Left colon (tissue), 2 donors: ENCODE measurements around the gene MS4A8. TPM values are rescaled to one million over a fixed set of nuclear protein-coding genes. Genes with fewer than 3 reads are reported as not detected.
"Not testable (repeated sequence)": the region's sequence is repeated elsewhere in the genome, so short reads cannot be mapped to it uniquely, and the experiment has no call there.

ENCODE experiments used
- ATAC-seq: fragments of 200-7000 bp; cut with Tn5 transposase; one replicate; pipeline ENCODE4 v1.9.1; 2020; ENCODE audit warnings: mild to moderate bottlenecking, moderate library complexity
- DNase-seq, 2 donors: peaks; one replicate each; pipeline ENCODE4 v3.0.0-alpha.2; 2020
- intact Hi-C, 2 donors: fragments of 100-400 bp; cut with DNase I in 1 of 2; cut with micrococcal nuclease in 1 of 2; formaldehyde crosslinking; loops; one replicate each; pipeline versions ENCODE4 v1.11.2 to v1.14.0; 2022; cut with DNase I, micrococcal nuclease
- long read RNA-seq: library from polyadenylated mRNA; unstranded; transcript quantifications from one replicate; pipeline ENCODE4 v2.0.0, GENCODE V29; 2021
- total RNA-seq, 2 donors: library from RNA; stranded (reverse); fragmentation: NEBNext Ultra II Directional; extraction: Animal tissue kit (Norgen Biotek cat#: 25700); gene quantifications; one replicate each; pipeline ENCODE4 v1.2.1, GENCODE V29; 2021
- donor health status: DM: no; HTN: no; CAD: no.
- donor health status: DM: yes; HTN: yes; CAD: no.

The MS4A8 gene, protein sequence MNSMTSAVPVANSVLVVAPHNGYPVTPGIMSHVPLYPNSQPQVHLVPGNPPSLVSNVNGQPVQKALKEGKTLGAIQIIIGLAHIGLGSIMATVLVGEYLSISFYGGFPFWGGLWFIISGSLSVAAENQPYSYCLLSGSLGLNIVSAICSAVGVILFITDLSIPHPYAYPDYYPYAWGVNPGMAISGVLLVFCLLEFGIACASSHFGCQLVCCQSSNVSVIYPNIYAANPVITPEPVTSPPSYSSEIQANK
- 10 to 100 TPM; 25.0 to 51.0 TPM for total RNA-seq
- long read RNA-seq, transcript MS4A8-201 (7 exons, 1,353 nt): major isoform, 12 of 14 reads
- long read RNA-seq, partial matches to known transcripts: 1 of 14 reads
- long read RNA-seq, other reads (novel, unspliced or antisense): 1 of 14 reads

DNA sequence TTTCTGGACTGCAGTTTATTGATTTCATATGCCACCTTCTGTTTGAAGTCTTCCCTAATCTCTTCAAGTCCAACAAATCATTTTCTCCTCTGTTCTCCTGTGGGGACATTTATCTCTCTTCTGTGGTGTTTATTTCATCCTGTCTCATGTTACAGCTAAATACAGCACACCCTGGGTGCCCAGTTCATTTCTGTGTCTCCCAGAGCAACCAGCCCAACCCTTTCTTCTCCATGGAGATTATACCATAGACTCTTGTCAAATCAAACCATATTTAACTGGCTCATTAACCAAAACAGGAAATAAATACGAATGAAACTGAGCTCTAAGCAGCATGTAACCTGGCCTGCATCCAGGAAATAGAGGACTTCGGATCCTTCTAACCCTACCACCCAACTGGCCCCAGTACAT is at the start of gene MS4A8:
Gene MS4A8 (plus strand): TSS at position 329 of the 408 bp plus-strand sequence. CDS start 1,249 bp downstream, outside the sequence.
- peak; percentile 88 for ATAC-seq
- intact Hi-C loops: no loop called here
- DNase-seq: peak; percentile 47 to 51

DNA sequence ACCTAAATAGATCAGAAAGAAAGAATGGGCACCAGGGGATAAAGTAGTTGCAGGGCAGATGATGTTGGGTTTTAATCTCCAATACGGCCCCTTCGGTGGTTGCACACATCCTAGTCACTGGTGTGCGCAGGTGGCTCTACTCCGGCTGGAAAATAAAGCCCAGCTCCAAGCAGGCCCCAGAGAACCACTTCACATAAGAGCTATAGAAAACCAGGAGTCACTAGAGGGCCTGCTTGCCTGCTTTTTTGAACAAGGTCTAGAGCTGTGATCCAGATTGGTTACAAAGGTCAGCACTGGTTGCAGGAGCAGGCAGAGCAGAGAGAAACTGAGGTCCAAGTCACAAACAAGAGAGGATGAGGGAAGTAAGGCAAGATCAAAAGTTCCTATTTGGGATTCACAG is 41.5 kb upstream of the MS4A8 start:
- intact Hi-C loops: no loop called here
- ATAC-seq (peak; percentile 99), DNase-seq (peak in 1 of 2 donors; percentile 13)

DNA sequence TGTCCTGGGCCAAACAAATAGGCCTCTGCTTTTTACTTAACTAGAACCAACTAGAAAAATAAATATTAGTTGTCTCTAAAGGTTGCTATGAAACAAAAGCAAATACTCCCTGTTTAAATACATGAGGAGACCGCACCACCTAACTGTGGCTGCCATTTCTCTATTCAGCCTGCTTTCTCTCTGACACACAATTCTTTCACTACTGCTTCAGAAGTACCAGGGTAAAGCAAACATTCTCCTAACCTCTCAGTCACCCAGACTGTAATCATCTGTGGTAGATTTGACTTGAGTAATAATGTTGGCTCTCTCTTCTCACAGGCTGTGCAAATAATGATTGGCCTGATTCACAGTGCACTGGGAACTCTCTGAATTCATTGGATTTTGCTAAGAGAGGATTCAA is 41.0 kb upstream of the MS4A8 start:
- peak; percentile 62 for ATAC-seq
- intact Hi-C loops: no loop called here
- DNase-seq: no peak

DNA sequence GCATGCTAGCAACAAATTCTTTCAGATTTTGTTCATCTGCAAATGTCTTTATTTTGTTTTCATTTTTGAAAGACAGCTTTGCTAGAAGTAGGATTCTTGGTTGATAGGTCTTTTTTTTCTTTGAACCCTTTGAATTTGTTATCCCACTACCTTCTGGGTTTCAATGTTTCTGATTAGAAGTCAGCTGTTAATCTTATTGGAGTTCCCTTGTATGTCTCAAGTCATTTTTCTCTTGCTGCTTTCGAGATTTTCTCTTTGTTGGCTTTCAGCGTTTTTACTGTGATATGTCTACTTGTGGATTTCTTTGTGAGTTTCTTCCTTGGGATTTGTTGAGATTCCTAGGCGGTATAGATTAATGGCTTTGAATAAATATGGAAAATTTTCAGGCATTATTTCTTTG is 27.2 kb upstream of the MS4A8 start:
- intact Hi-C loops: no loop called here
- ATAC-seq: no peak

DNA sequence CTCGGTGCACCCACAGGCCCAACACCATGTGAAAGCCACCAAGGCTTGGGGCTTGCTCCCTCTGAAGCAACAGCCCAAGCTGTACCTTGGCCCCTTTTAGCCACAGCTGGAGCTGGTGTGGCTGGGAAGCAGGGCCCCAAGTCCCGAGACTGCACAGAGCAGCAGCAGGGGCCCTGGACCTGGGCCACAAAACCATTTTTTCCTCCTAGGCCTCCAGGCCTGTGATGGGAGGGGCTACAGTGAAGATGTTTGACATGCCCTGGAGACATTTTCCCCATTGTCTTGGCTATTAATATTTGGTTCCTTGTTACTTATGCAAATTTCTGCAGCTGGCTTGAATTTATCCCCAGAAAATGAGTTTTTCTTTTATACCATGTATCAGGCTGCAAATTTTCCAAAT is 21.2 kb upstream of the MS4A8 start:
- DNase-seq, ATAC-seq, intact Hi-C loops: not testable (repeated sequence)

More for the DNA sequence above, 27.2 kb upstream of the MS4A8 start:
- DNase-seq: no peak

DNA sequence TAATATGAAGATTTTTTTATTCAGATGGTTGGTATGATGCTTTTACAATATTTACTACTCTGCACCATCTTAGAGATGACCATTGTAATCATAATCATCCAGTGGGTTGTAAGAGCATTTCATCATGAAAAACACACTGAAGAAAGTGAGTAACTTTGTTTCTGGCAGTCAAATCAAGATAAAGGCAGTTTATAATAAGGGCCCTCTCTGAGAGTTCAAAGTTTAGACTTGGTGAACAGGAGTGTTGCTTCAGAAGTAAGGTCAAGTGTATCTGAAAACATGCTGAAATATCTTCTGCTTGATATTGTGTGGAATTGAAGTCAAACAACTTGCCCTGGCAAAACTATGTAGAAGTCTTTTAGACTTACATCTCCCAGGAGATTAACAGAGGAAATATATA is 19.5 kb upstream of the MS4A8 start:
- intact Hi-C loops: no loop called here

DNA sequence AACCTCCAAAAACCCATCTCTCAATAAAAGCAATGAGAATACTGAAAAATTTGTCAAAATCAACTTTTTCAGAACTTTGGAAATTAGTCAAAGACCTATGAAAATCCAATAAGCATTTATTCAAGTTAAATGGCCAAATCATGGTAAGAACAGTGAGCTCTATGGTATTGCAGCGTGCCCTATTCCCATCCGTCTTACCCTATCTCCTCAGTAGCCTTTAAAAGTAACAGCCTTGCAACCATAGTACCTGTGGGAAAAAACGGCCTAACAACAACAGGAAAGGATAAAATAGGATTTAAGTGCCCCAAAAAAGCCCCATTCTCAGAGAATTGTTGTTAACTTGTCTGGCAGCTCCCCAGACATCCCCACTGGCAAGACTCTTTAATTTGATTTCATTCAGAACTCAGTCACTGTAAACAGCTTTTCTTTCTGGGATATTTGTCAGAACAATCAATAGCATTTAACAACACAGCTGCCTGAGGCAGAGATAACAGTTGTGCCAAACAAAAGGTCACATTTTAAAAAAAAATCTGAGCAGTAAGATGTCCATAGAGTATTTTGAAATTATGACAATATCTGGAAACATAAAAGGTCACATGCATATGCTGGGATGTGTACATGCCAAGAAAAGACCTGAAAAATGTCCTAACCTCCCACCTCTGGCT is 18.8 kb upstream of the MS4A8 start:
- intact Hi-C loops: no loop called here
- DNase-seq (no peak), ATAC-seq (no peak)

More for the DNA sequence above, 19.5 kb upstream of the MS4A8 start:
- DNase-seq (no peak), ATAC-seq (peak; percentile 58)

DNA sequence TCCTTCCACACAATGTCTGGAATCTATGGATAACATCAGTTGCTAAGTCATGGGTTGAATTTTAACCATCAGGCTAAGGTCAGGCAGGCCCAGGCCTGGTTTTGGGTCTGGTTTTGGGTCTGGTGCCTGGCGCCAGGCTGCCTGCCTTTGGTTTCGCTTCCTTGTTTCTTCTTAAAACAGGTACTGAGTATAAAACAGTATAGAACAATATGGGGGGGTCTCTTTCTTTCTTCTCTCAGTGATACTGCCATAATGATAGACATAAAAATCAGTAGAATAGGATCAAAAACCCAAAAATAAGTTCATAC is 14.9 kb upstream of the MS4A8 start:
- ATAC-seq, DNase-seq, intact Hi-C loops: not testable (repeated sequence)

DNA sequence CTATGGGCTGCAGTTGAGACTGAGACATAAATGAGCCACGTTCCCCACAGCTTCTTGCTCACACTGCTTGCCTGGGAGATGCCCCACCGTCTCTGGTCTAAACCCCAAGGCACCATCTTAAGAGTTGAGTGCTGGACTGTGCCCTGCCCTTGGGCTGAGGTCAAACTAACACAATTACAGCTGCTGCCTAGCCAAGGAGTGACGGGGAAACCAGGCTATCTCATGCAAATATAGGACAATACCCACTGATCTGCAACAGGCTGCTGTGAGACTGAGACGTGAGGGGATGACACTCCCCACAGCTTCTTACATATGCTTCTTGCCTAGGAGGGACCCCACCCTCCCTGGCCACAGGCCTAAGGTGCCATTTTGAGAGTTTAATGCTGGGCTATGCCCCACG is 7.8 kb upstream of the MS4A8 start:
- intact Hi-C loops: no loop called here
- ATAC-seq (peak; percentile 50), DNase-seq (no peak)

DNA sequence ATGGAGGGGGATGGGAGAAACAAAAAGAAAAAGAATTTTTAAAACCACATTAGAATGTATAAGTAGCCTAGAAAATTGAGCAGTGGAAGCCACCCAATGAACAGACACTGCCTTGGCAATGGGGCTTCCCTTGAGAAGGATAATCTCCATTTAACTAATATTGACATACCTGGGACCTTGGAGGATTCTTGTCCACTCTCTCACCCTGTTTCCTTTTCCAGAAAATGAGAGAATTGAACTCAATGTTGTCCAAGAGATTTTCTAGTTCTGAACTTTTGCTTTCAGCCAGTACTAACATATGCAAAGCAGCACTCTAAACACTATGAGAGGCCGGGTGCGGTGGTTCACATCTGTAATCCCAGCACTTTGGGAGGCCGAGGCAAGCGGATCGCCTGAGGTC is 524 bp downstream of the MS4A8 start:
- DNase-seq (no peak), ATAC-seq (no peak)
- intact Hi-C loops: no loop called here

DNA sequence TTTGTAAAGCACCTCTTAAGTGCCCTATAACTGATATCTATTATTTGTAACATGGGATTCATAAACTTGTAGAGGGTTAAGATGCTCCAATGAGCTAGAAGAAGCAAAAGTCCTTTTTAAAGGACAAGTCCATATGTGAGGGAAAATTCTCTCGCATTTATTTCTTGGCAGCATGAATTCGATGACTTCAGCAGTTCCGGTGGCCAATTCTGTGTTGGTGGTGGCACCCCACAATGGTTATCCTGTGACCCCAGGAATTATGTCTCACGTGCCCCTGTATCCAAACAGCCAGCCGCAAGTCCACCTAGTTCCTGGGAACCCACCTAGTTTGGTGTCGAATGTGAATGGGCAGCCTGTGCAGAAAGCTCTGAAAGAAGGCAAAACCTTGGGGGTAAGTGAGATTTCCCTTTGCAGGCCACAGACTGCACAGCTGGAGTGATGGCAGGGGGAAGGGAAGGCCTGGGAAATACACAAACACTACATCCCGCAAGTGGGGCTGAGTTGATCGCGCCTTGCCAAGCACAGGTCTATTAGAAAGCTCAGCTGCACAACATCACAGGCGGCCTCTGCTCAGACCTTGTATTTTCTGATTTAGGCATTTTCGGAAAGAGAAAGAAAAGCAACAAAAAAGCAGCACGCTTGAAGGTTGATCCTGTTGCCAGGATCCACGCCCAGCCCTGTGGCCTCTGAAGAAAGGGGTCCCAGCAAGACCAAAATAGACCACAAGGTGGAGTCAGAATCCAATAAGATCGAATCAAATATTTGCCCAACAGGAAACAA is 1.5 kb downstream of the MS4A8 start:
- peak; percentile 47 for ATAC-seq
- intact Hi-C loops: no loop called here
- peak in 1 of 2 donors; percentile 41 for DNase-seq

DNA sequence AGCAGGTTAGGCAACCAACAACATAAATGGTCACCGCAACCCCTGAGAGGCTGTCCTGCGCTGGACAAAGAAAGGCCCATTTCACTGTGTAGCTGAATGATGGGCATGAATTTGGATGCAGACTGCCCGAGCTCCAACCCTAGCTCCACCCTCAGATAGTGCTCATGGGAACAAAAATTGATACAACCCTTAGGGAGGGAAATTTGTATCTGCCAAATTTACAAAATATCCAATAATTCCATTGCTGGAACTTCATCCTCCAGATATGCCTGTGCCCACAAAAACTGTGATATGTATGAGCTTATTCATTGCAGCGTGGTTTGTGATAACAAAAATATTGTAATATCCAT is 2.0 kb downstream of the MS4A8 start:
- ATAC-seq: no peak
- intact Hi-C loops: no loop called here
- DNase-seq: no peak

DNA sequence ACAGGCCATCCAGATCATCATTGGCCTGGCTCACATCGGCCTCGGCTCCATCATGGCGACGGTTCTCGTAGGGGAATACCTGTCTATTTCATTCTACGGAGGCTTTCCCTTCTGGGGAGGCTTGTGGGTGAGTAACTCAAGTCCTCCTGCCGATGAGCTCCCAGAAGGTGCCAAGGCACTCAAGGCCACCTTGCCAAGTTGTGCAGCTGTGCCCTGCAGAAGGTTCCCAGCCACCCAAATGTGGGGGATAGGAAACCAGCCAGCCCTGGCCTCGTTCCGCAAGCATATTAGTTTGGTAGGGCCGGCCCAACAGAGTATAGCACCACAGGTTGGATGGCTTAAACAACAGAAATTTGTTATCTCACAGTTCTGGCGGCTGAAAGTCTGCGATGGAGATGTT is 4.0 kb downstream of the MS4A8 start:
- intact Hi-C loops: no loop called here
- DNase-seq (no peak), ATAC-seq (no peak)

DNA sequence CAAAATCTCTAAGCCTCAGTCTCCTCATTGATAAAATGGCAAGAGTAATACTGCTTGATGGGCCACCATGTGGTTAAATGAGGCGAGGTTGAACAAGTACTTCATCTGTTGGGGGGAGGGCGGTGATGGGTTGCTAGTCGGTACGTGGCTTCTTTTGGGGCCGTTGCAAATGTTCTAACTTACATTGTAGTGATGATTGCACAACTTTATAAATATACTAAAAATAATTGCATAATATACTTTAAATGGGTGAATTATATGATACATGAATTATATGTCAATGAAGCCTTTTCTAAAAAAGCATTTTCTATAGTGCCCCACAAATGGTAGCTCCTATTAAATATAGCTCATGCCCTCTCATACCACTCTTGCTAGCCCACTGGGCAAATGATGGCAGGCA is 6.5 kb downstream of the MS4A8 start:
- intact Hi-C loops: no loop called here
- ATAC-seq (no peak), DNase-seq (no peak)

DNA sequence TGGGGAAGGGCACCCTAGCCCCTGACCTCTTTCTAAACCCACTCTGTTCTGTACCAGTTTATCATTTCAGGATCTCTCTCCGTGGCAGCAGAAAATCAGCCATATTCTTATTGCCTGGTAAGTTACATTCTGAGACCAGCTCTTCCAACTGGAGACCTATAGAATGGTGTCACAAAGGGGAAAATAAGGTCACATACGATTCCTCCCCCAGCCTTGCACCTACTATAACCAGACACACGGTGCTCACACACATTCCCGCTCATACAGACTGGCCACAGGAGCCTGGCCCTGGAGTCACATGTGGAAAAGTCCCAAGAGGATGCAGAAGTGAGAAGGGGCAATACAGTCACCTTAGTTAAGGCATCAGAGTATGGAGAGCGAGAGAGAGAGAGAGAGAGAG is 7.5 kb downstream of the MS4A8 start:
- intact Hi-C loops: no loop called here
- no peak for DNase-seq
- no peak for ATAC-seq

DNA sequence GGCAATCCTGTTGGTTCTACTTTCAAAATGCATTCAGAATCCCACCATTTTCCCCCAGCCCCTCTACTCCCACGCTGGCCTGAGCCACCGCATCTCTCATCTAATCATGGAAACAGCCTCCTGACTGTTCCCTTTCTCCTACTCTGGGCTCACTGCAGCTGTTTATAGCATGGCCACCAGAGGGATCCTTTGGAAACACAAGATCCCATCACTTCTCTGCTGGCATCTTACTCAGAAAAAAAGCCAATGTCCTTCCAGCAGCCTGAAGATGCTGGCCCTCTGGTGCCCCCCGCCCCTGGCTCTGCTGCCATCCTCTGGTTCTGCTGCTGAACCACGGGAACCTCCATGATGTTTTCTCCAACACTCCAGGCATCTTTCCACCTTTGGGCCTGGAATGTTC is 11.1 kb downstream of the MS4A8 start:
- DNase-seq (no peak), ATAC-seq (peak; percentile 64)
- intact Hi-C loops: no loop called here

DNA sequence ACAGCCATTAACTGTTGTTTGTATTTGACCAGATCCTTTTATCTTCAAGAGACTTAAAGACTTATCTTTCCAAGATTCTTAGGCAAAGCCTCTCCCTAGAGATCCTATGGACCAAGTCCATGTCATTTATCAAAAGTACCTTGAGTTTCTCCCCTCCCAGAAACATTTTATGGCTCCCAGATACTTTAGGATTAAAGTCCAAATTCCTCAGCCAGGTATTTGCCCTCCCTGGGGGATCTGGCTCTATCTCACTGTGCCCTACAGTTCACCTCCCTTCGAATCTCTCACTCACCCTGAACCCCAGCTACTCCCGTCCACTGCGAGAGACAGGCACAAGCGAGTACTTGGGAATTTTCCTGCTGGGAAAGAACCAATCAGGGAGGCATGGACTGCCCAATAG is 11.9 kb downstream of the MS4A8 start:
- no peak for DNase-seq
- peak; percentile 76 for ATAC-seq
- intact Hi-C loops: no loop called here

DNA sequence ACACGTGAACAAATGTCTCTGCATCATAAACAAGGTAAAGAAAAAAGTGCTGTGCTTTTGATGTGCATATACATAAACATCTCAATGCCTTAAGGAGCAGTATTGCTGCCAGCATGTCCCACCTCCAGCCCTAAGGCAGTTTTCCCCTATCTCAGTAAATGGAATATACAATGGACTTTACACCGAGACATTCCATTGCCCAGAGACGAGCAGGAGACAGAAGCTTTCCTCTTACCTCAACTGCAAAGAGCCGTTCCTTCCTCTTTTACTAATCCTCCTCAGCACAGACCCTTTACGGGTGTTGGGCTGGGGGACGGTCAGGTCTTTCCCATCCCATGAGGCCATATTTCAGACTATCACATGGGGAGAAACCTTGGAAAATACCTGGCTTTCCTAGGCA is 14.0 kb downstream of the MS4A8 start:
- intact Hi-C loops, ATAC-seq, DNase-seq: not testable (repeated sequence)

DNA sequence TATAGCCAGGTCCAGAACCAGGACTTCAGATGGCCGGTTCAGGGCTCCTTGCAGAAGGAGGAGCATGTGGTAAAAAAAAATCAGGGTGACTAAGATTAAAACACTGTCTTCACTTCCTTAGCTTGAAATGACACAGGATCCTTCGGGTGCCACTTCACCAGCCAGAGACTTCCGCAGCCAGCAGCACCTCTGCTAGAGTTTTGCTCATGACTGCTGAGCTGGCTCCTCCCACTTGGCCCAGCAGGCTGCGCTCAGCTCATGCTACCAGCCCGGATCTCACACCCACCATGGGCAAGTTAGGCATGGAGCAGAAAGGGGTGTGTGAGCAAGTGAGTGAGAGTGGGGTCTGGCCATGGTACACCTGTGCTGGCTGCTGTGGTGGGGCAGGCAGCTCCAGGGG is 18.5 kb downstream of the MS4A8 start:
- ATAC-seq: no peak
- DNase-seq: no peak
- intact Hi-C loops: no loop called here
